Osteoblast (primary cell): ENCODE data around the gene CAMK2A. TPM values are rescaled to one million over a fixed set of nuclear protein-coding genes. Genes with fewer than 3 reads are reported as not detected.
"Not testable (repeated sequence)": the region's sequence is repeated elsewhere in the genome, so short reads cannot be mapped to it uniquely, and the experiment has no call there.

Source experiments
- DNase-seq: peaks from one replicate; pipeline ENCODE4 v3.0.0; 2011; ENCODE audit warnings: low spot score, mixed read lengths; ENCODE audit not compliant: insufficient read length; ENCODE audit errors: missing footprints
- H2AFZ ChIP-seq: 2 replicates; pipeline ENCODE4 v1.6.0; 2011; ENCODE audit warnings: mild to moderate bottlenecking, low read length
- H3K27ac ChIP-seq: 2 replicates; pipeline ENCODE4 v1.5.1; 2011; ENCODE audit warnings: mild to moderate bottlenecking, low read depth, low read length, moderate library complexity
- H3K27me3 ChIP-seq: 2 replicates; pipeline ENCODE4 v1.6.0; 2012; ENCODE audit warnings: mild to moderate bottlenecking, control low read depth, inconsistent platforms, low read length, moderate library complexity; ENCODE audit not compliant: insufficient read depth
- H3K36me3 ChIP-seq: 2 replicates; pipeline ENCODE4 v1.5.1; 2011; ENCODE audit warnings: mild to moderate bottlenecking, low read length, control low read depth, moderate library complexity; ENCODE audit not compliant: insufficient read depth
- H3K4me1 ChIP-seq: 2 replicates; pipeline ENCODE4 v1.5.1; 2011; ENCODE audit warnings: mild to moderate bottlenecking, low read length, control low read depth, moderate library complexity; ENCODE audit not compliant: insufficient read depth
- H3K4me2 ChIP-seq: 2 replicates; pipeline ENCODE4 v1.6.0; 2011; ENCODE audit warnings: mild to moderate bottlenecking, low read length; ENCODE audit not compliant: insufficient read depth
- H3K4me3 ChIP-seq: fragments of 200-600 bp; sonication (generic); 3 replicates; pipeline ENCODE4 v1.5.1; 2012; ENCODE audit warnings: mild to moderate bottlenecking, low read length, inconsistent platforms; ENCODE audit not compliant: insufficient read depth
- H3K79me2 ChIP-seq: 2 replicates; pipeline ENCODE4 v1.6.0; 2012; ENCODE audit warnings: mild to moderate bottlenecking, low read length, control low read depth, inconsistent platforms; ENCODE audit not compliant: insufficient read depth
- H3K9me3 ChIP-seq: 2 replicates; pipeline ENCODE4 v1.5.1; 2011; ENCODE audit warnings: low read depth, low read length, control low read depth
- H4K20me1 ChIP-seq: 2 replicates; pipeline ENCODE4 v1.6.0; 2012; ENCODE audit warnings: mild to moderate bottlenecking, low read length, control low read depth; ENCODE audit not compliant: insufficient read depth
- CTCF ChIP-seq: IDR thresholded peaks from 2 replicates; pipeline ENCODE4 v1.5.1; 2011; ENCODE audit warnings: mild to moderate bottlenecking, low read depth, low read length, moderate library complexity; ENCODE audit errors: extremely low read depth
- total RNA-seq: library from RNA; depleted of rRNA; stranded (reverse); fragments of >200 nt; gene quantifications from 2 replicates; pipeline ENCODE4 v1.2.3, GENCODE V29; 2012

Gene CAMK2A
- total RNA-seq, 1 donor = 0.36 TPM

GRCh38 chr5:150236981-150237754 lies 52.4 kb downstream of the CAMK2A start:
- peak; percentile 47 for DNase-seq
- Histone ChIP-seq H3K4me2 (no peak overlapping the region), H2AFZ (no peak overlapping the region), H3K4me1 (no peaks in the 10 kb centered on the region), H3K27ac (no peak overlapping the region), H3K9me3 (no peaks in the 10 kb centered on the region), H3K79me2 (no peaks in the 10 kb centered on the region), H4K20me1 (no peaks in the 10 kb centered on the region), H3K27me3 (no peaks in the 10 kb centered on the region), H3K4me3 (no peak overlapping the region), H3K36me3 (no peaks in the 10 kb centered on the region)
- TF ChIP-seq CTCF = no peak

- H3K4me3 ChIP-seq = no peak overlapping the region
- H3K36me3 ChIP-seq = no peaks in the 10 kb centered on the region
- H4K20me1 ChIP-seq = no peaks in the 10 kb centered on the region
- no peak overlapping the region for H3K4me2 ChIP-seq
- peak; percentile 36 for DNase-seq
- TF ChIP-seq CTCF = no peak
- H3K27ac ChIP-seq = no peak overlapping the region
- H3K4me1 ChIP-seq = no peaks in the 10 kb centered on the region
- no peaks in the 10 kb centered on the region for H3K9me3 ChIP-seq
- H3K79me2 ChIP-seq = no peaks in the 10 kb centered on the region
- no peak overlapping the region for H2AFZ ChIP-seq
- no peaks in the 10 kb centered on the region for H3K27me3 ChIP-seq
Measured at GRCh38 chr5:150236313-150236712, 53.3 kb downstream of the CAMK2A start.

- Histone ChIP-seq H2AFZ (no peak overlapping the region), H3K27ac (no peak overlapping the region), H3K27me3 (no peaks in the 10 kb centered on the region), H3K9me3 (no peaks in the 10 kb centered on the region), H3K4me2 (no peak overlapping the region), H3K79me2 (no peaks in the 10 kb centered on the region), H4K20me1 (no peaks in the 10 kb centered on the region), H3K4me1 (no peaks in the 10 kb centered on the region), H3K4me3 (no peak overlapping the region), H3K36me3 (no peaks in the 10 kb centered on the region)
- DNase-seq = peak; percentile 26
- no peak for TF ChIP-seq CTCF
Measured at GRCh38 chr5:150235500-150235854, 54.1 kb downstream of the CAMK2A start.

GRCh38 chr5:150234576-150235499 lies 54.7 kb downstream of the CAMK2A start:
- no peak for TF ChIP-seq CTCF
- Histone ChIP-seq H3K79me2 (no peaks in the 10 kb centered on the region), H3K4me2 (no peak overlapping the region), H3K27me3 (no peaks in the 10 kb centered on the region), H3K9me3 (no peaks in the 10 kb centered on the region), H4K20me1 (no peaks in the 10 kb centered on the region), H3K4me1 (no peaks in the 10 kb centered on the region), H3K4me3 (no peak overlapping the region), H3K36me3 (no peaks in the 10 kb centered on the region), H3K27ac (no peak overlapping the region), H2AFZ (no peak overlapping the region)
- DNase-seq = peak; percentile 66

- H3K4me3 ChIP-seq, H4K20me1 ChIP-seq, H3K9me3 ChIP-seq, H3K79me2 ChIP-seq, H3K4me2 ChIP-seq, H3K27me3 ChIP-seq, H2AFZ ChIP-seq, H3K4me1 ChIP-seq, DNase-seq, H3K27ac ChIP-seq, H3K36me3 ChIP-seq: not testable (repeated sequence)
Measured at GRCh38 chr5:150233706-150234105, 55.9 kb downstream of the CAMK2A start.
